Neural cell (in vitro differentiated cells): ENCODE results near the gene MS4A12. TPM values are rescaled to one million over a fixed set of nuclear protein-coding genes. Genes with fewer than 3 reads are reported as not detected.
"Not testable (repeated sequence)": the region's sequence is repeated elsewhere in the genome, so short reads cannot be mapped to it uniquely, and the experiment has no call there.

Experiments
- H2AFZ ChIP-seq: fragments of 200-600, 300-800 bp; sonication (generic), shearing (Covaris generic); 2 replicates; pipeline ENCODE4 v1.6.0; 2014; ENCODE audit warnings: low read depth, mild to moderate bottlenecking, antibody characterized with exemption, low read length, moderate library complexity
- H3F3A ChIP-seq: fragments of 200-600 bp; shearing (Covaris generic); 2 replicates; pipeline ENCODE4 v1.6.1; 2016; ENCODE audit warnings: mild to moderate bottlenecking, moderate library complexity, mixed read lengths, antibody characterized with exemption, low read length; ENCODE audit not compliant: insufficient read depth, poor library complexity, severe bottlenecking
- H3K27ac ChIP-seq: fragments of 200-600, 300-800 bp; sonication (generic), shearing (Covaris generic); 2 replicates; pipeline ENCODE4 v1.5.1; 2014; ENCODE audit warnings: mild to moderate bottlenecking, low read length, moderate library complexity
- H3K27me3 ChIP-seq: fragments of 300-800, 200-600 bp; sonication (generic), shearing (Covaris generic); 2 replicates; pipeline ENCODE4 v1.6.0; 2014; ENCODE audit warnings: mild to moderate bottlenecking, low read depth, low read length, moderate library complexity; ENCODE audit not compliant: insufficient read depth
- H3K36me3 ChIP-seq: fragments of 300-800, 200-600 bp; sonication (generic), shearing (Covaris generic); 2 replicates; pipeline ENCODE4 v1.5.1; 2014; ENCODE audit warnings: mild to moderate bottlenecking, antibody characterized with exemption, low read length, moderate library complexity; ENCODE audit not compliant: insufficient read depth
- H3K4me2 ChIP-seq: fragments of 300-800, 200-600 bp; sonication (generic), shearing (Covaris generic); 2 replicates; pipeline ENCODE4 v1.6.0; 2014; ENCODE audit warnings: mild to moderate bottlenecking, low read length
- H3K4me3 ChIP-seq: fragments of 300-800, 200-600 bp; sonication (generic), shearing (Covaris generic); 2 replicates; pipeline ENCODE4 v1.5.1; 2014; ENCODE audit warnings: mild to moderate bottlenecking, low read length, moderate library complexity
- H3K79me2 ChIP-seq: fragments of 200-600 bp; shearing (Covaris generic); replicated peaks from 2 replicates; pipeline ENCODE4 v1.6.0; 2014; ENCODE audit warnings: mild to moderate bottlenecking, low read length, moderate library complexity; ENCODE audit not compliant: insufficient read depth
- H3K9ac ChIP-seq: fragments of 300-800, 200-600 bp; sonication (generic), shearing (Covaris generic); 2 replicates; pipeline ENCODE4 v1.6.1; 2016; ENCODE audit warnings: mild to moderate bottlenecking, low read length, mixed read lengths
- H3K9me2 ChIP-seq: fragments of 200-600 bp; shearing (Covaris generic); 2 replicates; pipeline ENCODE4 v1.6.1; 2016; ENCODE audit warnings: mild to moderate bottlenecking, low read length, mixed read lengths; ENCODE audit not compliant: insufficient read depth
- H3K9me3 ChIP-seq: fragments of 200-600, 300-800 bp; sonication (generic), shearing (Covaris generic); 2 replicates; pipeline ENCODE4 v1.6.1; 2016; ENCODE audit warnings: mild to moderate bottlenecking, mixed run types, low read length, moderate library complexity, mixed read lengths
- H4K20me1 ChIP-seq: fragments of 200-600 bp; shearing (Covaris generic); 2 replicates; pipeline ENCODE4 v1.6.1; 2016; ENCODE audit warnings: mild to moderate bottlenecking, mixed run types; ENCODE audit not compliant: insufficient read depth
- CTCF ChIP-seq: fragments of 450-650 bp; IDR thresholded peaks from 2 replicates; pipeline ENCODE4 v1.5.1; 2014; ENCODE audit warnings: antibody characterized with exemption, mild to moderate bottlenecking, moderate library complexity; ENCODE audit not compliant: poor library complexity, severe bottlenecking
- EP300 ChIP-seq: fragments of 450-650 bp; conservative IDR thresholded peaks from 2 replicates; pipeline ENCODE4 v1.6.1; 2014; ENCODE audit warnings: antibody characterized with exemption, mild to moderate bottlenecking, moderate library complexity; ENCODE audit not compliant: poor library complexity, severe bottlenecking
- EZH2 ChIP-seq: fragments of 200-600, 300-800 bp; shearing (Covaris generic), sonication (generic); IDR thresholded peaks from 2 replicates; pipeline ENCODE4 v1.6.1; 2014; ENCODE audit warnings: antibody characterized with exemption, low read length, borderline replicate concordance, mild to moderate bottlenecking; ENCODE audit not compliant: insufficient read depth, poor library complexity, severe bottlenecking
- MXI1 ChIP-seq: fragments of 450-650 bp; conservative IDR thresholded peaks from 2 replicates; pipeline ENCODE4 v1.6.1; 2014; ENCODE audit warnings: antibody characterized with exemption, mild to moderate bottlenecking; ENCODE audit not compliant: poor library complexity, severe bottlenecking
- POLR2AphosphoS5 ChIP-seq: IDR thresholded peaks from 2 replicates; pipeline ENCODE4 v1.6.1; 2012
- RAD21 ChIP-seq: fragments of 450-650 bp; conservative IDR thresholded peaks from 2 replicates; pipeline ENCODE4 v1.6.1; 2014; ENCODE audit warnings: antibody characterized with exemption, mild to moderate bottlenecking, moderate library complexity
- REST ChIP-seq: IDR thresholded peaks from 2 replicates; pipeline ENCODE4 v1.6.1; 2012; ENCODE audit warnings: borderline replicate concordance
- SMC3 ChIP-seq: fragments of 450-650 bp; conservative IDR thresholded peaks from 2 replicates; pipeline ENCODE4 v1.6.1; 2014; ENCODE audit warnings: antibody characterized with exemption, mild to moderate bottlenecking, moderate library complexity; ENCODE audit not compliant: poor library complexity
- TAF1 ChIP-seq: IDR thresholded peaks from 2 replicates; pipeline ENCODE4 v1.6.1; 2012; ENCODE audit warnings: low read depth
- polyA plus RNA-seq: library from polyadenylated mRNA; depleted of rRNA; stranded (reverse); fragments of >200 nt; gene quantifications from 2 replicates; pipeline ENCODE4 v1.2.3, GENCODE V29; 2014

The MS4A12 gene
- polyA plus RNA-seq, 1 donor from 2014 or later: not detected

- Histone ChIP-seq H3K4me2 (no peak overlapping the region), H2AFZ (no peak overlapping the region), H3K27ac (no peak overlapping the region), H4K20me1 (no peaks in the 10 kb centered on the region), H3K9me2 (no peaks in the 10 kb centered on the region), H3F3A (no peaks in the 10 kb centered on the region), H3K9ac (no peak overlapping the region), H3K36me3 (no peaks in the 10 kb centered on the region), H3K4me3 (no peak overlapping the region), H3K9me3 (no peaks in the 10 kb centered on the region), H3K27me3 (no peaks in the 10 kb centered on the region), H3K79me2 (no peaks in the 10 kb centered on the region)
- TF ChIP-seq EP300 (no peak), SMC3 (no peak), TAF1 (no peak), REST (no peak), EZH2 (no peak), MXI1 (no peak), CTCF (no peak), RAD21 (no peak), POLR2AphosphoS5 (no peak)
Observed at GRCh38 chr11:60530454-60531100, 38.0 kb downstream of the MS4A12 start.

GRCh38 chr11:60532383-60532782 lies 39.8 kb downstream of the MS4A12 start:
- not testable (repeated sequence) for H3K9me2 ChIP-seq, H3K9me3 ChIP-seq, H3K4me2 ChIP-seq, H3F3A ChIP-seq, H3K27ac ChIP-seq, H3K27me3 ChIP-seq, H3K9ac ChIP-seq, H3K36me3 ChIP-seq, H2AFZ ChIP-seq, H4K20me1 ChIP-seq, H3K4me3 ChIP-seq, H3K79me2 ChIP-seq

- H3K79me2 ChIP-seq, H3K36me3 ChIP-seq, H3K9me2 ChIP-seq, H3K4me3 ChIP-seq, H3K9ac ChIP-seq, H2AFZ ChIP-seq, H4K20me1 ChIP-seq, H3F3A ChIP-seq, H3K4me2 ChIP-seq, H3K27ac ChIP-seq, H3K9me3 ChIP-seq, H3K27me3 ChIP-seq: not testable (repeated sequence)
Observed at GRCh38 chr11:60538627-60539026, 46.0 kb downstream of the MS4A12 start.
